Measurements from ENCODE around the gene RHCG.

The RHCG gene

DNA sequence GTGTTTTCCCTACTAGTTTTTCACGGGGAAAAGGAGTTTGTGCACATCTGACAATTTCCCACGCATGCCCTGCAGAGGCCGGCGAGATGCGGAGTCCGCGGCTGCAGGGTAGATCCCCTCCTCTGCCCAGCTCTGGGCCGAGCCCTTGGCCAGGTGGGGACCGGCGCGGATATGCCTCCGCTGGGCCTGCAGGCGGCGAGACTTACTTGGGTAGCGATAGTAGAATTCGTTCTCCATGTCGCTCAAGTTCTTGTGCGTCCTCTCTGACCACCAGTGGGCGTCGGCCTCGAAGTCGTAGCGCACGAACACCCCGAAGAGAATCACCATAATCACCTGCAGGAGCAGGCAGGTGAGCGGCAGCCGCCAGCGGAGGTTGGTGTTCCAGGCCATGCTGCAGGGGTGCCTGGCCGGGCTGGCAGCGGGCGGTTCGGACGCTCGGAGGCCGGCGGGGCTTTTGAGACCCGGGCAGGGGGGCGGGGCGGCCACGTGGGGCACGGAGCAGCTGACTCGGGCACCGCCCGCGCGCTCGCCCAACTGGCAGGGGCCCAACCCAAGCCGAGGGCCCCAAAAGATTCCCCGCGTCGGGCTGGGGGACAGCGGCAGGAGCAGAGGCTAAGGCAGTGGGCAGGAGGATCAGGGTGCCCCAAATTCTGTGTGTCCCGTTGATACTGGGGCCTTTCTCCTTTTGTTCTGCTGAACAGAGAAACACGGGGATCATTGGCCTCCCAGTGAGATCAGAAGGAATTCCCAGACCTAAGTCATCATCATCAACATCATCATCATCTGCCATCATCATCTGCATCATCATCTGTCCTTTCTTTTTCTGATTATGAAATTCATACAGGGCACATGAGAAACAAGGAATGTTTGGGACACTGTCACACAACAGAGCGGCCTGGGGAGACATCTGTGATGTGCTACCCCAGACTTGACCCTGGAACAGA is at the start of gene RHCG:
Gene RHCG (minus strand): TSS at position 429 of the 944 bp plus-strand sequence. CDS start 39 bp downstream, at position 390.
- DNase-seq: no peak

DNA sequence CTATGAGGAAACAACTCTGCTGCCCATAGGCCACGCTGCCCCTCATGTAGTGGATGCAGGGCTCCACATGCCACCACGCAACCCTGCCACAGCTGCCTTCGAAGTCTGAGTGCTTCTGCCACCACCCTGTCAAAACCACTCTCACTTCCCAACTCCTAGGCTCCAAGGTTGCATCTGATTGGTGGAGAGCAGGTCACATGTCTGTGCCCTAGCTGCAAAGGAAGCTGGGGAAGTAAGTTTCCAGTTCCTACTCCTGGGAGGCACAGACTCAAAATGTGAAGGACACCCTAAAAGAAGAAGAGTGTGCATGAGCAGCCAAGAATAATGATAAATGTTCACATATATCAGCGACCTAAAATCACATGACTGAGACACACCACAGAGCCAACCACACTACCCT is 47.0 kb upstream of the RHCG start:
- no peak for DNase-seq

DNA sequence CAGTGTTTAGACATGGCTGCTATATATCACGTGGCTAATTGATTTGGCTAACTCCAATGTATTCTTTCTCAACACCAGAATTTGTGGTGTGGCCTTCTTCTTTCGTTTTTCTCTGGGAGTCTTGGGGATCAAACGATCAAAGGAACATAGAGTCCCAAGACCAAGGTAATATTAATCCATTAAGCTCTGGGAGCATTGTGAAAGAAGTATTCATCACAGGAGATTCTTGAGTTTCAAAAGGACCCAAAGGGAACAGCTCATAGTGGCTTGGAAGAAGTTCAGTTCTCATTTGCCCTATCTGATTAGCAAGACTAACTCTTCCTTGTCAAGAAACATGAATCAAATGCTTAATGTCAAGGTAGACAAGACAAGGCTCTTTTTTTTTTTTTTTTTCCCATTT is 46.0 kb upstream of the RHCG start:
- no peak for DNase-seq

DNA sequence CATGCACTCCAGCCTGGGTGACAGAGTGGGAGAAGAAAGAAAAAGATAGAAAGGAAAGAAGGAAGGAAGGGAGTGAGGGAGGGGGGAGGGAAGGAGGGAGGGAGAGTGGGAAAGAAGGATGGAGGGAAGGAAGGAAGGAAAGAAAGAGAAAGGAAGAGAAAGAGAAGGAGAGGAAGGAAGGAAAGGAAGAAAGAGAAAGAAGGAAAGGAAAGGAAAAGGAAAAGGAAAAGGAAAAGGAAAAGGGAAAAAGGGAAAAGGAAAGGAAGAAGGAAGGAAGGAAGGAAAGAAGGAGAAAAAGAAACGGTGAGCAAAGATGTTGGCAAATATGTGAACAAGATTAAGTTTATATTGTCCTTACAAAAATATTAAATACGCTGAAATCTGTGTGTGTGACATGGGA is 42.6 kb upstream of the RHCG start:
- no peak for DNase-seq

DNA sequence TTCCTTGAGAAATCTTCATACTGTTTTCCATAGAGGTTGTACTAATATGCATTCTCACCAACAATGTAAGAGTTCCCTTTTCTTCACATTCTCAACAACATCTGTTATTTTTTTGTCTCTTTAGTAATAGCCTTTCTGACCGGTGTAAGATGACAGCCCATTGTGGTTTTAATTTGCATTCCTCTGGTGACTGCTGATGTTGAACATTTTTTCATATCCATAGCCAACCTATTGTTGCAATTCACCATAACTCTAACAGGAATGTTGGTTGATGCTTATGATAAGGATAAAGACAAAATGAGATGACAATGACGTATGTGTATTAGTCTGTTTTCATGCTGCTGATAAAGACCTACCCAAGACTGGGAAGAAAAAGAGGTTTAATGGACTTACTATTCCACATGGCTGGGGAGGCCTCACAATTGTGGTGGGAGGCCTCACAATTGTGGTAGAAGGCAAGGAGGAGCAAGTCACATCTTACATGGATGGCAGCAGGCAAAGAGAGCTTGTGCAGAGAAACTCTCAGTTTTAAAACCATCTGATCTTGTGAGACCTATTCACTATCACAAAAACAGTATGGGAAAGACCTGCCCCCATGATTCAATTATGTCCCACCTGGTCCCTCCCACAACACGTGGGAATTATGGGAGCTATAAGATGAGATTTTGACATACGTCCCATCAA is 37.6 kb upstream of the RHCG start:
- DNase-seq: no peak

DNA sequence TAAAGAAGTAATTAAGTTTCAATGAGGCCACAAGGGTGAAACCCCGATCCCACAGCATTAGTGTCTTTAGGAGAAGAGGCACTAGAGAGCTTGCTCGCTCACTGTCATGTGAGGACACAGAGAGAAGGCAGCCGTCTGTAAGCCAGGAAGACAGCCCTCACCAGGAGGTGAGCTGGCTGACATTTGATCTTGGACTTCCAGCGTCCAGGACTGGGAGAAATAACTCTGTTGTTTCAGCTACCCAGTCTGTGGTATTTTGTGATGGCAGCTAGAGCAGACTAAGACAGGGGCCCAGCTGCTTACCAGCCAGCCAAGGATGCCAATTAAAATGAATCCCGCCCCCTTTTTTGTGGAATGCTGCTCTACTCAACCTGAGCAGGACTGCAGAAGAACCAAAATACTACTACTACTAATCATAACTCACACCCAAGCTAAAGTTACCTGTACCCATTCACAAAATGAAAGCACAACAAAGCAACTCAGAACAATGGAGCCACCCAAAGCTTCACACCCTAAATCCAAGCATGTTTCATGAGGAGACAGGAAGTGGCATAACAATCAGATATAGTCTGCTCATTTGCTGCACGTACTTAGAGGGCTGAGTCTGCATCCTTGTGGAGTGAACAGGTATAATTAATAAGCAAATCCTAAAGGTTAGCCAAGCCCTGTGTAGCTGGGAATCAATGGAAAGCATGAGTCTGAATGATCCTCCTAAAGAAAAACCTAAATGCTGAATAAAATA is 35.6 kb upstream of the RHCG start:
- DNase-seq: no peak

DNA sequence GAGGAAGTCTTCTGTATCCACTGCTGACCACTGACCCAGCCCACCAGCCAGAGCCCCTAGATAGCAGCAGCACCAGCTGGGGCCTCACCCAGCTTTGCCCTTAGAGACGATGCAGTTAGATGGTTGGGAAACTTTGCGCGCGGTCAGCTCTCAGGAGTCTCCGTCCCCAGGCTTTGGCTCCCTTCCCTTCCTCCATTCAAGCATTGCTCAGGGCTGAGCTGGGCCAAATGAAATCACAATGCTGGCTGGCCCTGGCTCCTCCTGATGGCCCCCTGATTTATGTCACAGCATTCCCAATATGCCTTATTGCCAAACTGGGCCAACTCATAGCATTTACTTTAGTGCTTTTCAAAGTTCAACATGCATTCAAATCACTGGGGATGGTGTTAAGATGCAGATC is 34.6 kb upstream of the RHCG start:
- no peak for DNase-seq

DNA sequence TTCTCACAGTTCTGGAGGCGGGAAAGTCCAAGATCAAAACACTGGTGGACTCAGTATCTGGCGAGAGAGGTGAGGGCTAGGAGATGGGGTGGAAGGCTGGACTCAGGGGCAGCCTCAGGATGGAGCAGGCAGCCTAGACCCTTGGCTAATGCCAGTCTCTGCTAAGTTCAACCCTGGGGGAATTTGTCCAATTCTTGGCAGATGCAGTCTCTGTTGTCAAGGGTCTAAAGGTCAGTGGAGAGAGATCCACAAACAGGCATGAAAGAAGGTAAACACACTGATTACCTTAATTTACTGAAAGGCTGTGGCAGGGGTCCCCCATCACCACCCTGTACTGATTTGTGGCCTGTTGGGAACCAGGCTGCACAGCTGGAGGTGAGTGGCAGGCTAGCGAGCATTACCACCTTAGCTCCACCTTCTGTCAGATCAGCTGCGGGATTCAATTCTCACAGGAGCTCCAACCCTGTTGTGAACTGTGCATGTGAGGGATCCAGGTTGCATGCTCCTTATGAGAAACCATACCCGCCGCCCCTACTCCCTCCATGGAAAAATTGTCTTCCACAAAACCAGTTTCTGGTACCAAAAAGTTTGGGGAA is 32.5 kb upstream of the RHCG start:
- no peak for DNase-seq

DNA sequence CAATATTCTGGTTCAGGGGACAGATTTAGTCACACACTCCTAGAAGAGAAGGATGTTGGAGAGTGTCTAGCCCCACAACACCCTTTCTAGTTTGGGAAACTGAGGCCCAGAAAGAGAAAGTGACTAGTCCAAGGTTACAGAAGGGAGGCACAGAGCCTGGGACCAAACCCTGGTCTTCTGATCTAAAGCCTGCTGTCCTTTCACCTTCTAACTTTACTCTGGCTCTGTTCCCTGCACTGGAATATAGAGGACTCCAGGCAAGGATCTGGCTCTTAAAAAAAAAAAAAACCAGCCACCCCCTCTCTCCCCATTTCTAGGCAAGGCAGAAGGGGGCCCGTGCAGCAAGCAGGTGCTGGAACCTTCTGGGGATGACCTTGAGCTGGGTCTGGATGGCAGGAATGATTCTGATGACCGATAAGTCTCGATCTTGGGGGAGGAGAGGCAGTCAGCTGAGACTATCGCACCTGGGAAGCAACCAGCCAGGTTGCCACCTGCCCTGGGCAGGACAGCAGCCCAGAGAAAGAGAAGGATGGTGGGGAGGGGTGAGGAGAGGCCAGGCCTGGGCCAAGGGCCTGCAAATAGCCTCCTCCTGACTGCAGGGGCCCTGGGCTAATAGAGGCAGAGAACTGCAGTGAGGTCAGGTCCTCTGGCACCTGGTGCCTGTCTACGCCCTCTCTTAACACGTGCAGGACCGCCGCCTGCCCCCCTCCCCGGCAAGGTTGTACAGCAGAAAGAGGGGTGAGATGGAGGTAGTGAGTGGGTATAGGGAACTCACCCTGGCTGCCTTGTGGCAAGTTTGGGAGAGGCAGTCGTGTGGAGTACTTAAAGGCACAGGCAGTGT is 30.4 kb upstream of the RHCG start:
- DNase-seq: no peak

DNA sequence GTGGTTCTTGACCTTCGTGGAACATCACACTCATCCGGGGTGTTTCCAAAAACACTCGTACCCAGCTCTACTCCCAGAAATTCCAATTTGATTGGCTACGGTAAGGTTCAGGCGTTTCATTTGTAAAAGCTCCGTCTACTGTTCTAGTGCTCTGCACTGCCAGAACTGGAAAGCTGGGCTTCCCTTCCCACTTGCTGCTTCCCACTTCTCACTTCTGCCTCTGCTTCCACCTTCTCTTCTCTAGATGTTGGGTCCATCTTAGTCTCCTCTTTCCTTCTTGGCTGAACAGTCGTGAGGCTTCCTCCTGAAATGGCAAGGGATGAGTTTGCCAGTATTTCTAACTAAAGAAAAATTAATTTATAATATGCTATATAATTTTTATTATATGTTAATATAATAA is 29.8 kb upstream of the RHCG start:
- DNase-seq: no peak

DNA sequence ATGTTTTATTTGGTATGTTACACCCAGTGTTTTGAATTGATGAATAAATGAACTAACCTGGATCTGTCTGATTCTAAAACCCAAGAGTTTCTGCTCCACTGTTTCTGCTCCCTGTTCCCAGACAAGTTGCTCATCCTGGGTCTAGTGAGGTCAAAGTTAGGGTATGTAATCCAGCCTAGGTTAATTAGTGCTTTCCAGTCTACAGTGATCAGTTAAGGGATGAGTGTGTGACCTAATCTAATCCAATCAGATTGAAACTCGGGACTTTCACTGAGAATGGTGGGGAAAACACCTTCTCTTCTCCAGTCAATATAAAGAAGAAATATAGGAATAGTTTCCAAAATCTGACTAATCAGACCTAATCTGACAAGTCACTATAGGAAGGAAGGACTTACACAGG is 27.8 kb upstream of the RHCG start:
- no peak for DNase-seq

DNA sequence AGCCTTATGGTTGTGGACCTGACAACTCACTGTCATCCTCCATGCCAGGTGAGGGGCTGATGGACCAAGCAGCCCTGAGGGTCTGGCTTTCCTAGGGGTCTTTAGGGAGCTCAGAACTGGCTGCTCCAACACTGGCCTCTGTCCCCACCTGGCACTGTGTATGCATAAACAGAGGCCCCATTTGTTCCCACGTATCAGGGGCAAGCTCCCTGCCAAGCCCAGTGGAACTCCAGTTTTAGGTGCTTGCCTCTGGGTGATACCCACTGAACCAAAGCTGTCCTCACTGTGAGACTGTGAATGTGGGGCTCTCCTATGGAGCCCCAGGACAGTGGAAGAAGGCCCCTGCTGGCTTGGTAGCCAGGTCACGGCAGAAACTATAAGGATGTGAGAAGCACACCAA is 26.7 kb upstream of the RHCG start:
- DNase-seq: no peak

DNA sequence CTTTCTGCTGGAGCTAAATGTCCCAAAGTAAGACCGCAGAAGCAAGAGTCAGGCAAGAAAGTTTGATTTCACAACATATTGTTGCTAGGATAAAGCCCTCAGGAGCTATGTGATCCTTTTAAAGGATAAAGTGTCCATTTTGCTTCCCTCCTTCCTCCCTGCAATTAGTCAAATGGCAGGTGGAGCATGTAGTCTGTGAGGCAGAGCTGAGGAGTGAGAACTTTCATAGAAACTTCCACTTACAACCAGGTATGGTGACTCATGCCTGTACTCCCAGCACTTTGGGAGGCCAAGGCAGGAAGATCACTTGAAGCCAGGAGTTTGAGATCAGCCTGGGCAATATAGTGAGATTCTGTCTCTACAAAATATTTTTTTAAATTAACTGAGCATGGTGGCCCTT is 25.2 kb upstream of the RHCG start:
- no peak for DNase-seq

DNA sequence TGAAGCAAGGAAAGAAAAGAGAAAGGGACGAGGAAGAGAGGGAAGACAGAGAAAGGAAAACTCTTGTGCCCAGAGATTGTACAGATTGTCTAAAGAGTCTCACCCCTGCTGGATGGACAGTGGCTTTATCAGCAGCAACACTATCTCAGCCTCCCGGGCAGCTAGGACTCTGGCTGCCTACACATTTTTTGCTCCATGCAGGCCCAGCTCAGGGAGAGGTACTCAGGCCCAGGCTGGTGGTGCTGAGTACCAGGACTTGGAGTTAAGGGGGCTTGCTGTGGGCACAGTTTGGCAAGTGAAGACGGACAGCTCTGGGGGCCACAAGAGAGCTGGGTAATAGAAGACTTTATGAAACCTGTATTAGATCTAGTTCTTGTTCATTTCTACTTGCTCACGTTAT is 19.1 kb upstream of the RHCG start:
- DNase-seq: no peak

DNA sequence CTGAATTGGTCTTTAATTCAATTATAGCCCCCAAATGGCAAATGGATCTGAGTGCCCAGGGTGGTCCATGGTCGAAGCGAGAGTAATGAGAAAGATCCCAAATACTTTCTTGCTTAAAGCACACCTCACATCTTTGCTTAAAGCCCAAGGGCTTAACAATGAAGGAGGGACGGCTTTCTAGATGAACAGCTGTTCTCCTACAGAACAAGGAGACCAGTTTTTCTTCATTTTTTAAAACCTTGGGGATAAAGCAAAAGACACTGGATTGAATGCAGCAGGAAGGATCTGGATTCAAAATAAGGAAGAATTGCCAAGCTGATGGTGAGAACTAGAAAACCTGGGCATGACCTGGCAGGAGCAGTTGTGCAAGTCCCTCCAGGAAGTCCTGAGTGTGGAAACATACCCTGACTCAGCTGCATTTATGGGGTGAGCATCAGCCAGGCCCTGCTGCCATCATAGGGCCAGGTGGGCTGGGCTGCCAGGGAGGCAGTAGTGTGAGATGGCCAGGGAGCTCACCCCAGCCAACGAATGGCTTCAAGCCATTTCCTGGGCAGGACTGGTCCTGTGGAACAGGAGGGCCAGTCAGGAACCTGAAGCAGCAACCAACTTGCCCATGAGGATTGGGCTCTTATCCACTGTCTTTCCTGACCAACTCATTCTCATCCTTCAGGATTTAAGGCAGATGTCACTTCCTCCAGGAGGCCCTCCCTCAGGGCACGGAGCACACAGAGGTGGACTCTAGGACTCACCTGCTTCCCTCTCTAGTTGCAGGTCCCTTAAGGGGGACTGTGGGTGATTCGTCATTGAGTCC is 18.4 kb upstream of the RHCG start:
- no peak for DNase-seq

DNA sequence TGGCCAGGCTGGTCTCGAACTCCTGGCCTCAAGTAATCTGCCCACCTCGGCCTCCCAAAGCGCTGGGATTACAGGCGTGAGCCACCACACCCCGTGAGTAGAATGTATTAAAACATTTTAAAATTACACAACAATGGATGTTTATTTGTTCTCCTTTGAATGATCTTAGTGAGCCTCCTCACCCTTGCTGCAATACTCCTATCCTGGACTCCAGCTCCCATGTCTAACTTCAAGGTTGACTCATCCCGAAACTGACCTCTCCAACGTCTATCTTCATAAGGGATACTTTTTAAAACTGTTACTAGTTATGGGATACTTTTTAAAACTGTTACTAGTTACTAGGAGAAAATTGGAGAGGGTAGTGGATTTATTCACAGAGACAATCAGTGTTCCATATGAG is 17.8 kb upstream of the RHCG start:
- no peak for DNase-seq

DNA sequence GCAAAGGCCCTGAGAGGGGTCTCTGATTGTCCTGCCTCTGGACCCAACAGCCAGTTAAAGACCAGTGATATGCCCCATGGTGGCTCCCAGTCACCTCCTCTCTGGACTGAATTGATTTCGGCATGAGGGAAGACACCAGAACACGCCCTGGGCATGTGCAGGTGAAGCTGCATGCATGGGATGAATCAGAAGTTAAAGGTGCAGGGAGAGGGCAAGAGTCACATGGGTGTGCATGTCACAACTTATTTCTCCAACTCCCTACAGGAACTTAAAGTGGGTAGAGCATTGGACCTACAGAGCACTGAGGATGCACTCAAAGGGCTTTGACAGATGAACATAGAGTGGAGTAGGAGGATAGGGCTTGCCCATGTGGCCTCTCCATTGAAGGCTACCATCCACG is 16.9 kb upstream of the RHCG start:
- DNase-seq: no peak

DNA sequence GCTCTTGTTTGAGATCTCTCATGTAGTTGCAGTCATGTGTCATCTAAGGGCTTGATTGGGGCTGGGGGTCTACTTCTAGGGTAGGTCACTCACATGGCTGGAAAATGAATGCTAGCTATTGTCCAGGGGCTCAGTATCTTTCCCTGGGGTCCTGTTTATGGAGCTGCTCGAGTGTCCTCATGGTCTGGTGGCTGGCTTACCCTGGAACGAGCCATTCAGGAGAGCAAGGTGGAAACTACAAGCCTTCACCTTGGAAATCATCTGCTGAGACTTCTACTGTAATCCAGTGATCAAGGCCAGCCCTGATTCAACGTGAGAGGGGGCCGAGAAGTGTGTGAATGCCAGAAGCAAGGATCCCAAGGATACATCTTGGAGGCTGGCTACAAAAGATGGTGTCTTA is 16.2 kb upstream of the RHCG start:
- no peak for DNase-seq

DNA sequence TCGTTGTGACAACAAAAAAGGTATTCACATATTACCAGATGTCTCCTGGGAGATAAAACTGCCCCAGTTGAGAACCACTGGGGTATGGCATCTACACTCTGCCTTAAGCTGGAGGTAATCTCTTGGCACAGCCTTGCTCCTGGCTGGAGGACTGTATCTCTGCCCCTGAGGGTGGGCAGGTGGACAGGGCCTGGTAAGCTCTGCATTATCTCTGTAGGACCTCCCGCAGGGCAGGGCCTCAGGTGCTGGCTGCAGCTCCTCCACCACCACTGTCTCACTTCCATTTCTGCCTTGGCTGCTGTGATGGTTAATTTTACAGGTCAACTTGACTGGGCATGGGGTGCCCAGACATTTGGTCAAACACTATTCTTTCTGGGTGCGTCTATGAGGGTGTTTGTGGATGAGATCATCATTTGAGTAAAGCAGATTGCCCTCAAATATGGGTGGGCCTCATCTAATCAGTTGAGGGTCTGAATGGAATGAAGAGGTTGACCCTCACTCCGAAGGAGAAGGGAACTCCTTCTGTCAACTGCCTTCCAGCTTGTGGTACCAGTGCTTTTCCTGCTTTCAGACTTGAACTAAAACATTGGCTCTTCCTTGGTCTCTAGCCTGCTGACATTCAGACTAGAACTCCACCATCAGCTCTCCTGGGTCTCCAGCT is 9.8 kb upstream of the RHCG start:
- DNase-seq: no peak

DNA sequence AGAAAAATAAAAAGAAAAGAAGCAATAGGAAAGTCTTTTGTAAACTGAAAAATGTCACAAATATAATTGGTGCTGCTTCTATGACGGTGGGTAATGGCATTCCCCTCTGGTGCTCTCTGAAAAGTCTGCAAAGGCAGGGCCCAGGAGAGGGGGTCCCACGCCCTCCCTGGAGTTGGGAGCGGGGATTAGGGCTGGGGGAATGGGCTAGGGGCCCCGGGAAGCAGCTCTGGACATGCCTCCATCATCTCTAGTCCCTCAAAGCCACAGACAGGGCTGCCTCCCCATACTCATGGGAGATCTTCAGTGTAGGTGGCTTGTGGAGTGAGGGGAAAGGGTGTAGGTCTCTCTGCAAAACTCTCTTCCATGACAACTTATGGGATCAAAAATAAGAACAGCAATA is 7.8 kb upstream of the RHCG start:
- DNase-seq: no peak

Measured in stimulated activated naive CD4-positive, alpha-beta T cell treated with Interleukin-2 at 50 U/mL for 16 hours (primary cell).